LoVo (cell line): ENCODE data around the gene JAZF1.
A peak's percentile ranks its signal among the peaks of the same experiment; 100 is the strongest.
"Not testable (repeated sequence)": the region's sequence is repeated elsewhere in the genome, so short reads cannot be mapped to it uniquely, and the experiment has no call there.

Experiments used
- DNase-seq: peaks from one replicate; pipeline ENCODE4 v3.0.0-alpha.2; 2016; ENCODE audit warnings: low spot score

The JAZF1 gene

DNA sequence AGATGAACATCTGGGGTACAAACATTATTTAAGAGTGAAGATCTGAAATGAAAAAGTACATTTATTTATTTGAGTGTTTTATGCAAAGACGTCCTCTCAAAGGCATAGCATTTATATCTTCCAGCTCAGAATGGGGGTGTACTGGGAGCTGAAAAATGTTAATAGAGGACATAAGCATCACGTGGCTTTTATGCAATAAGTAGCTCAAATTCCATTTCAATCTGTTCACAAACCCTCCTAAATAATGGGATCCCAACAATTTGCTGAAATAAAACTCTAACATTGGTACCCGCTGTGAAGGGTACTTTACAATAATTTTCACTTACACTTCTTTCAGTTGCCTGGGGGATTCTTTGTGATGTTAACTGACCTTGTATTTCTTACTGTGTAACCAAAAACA is 268.7 kb downstream of the JAZF1 start:
- no peak for DNase-seq

DNA sequence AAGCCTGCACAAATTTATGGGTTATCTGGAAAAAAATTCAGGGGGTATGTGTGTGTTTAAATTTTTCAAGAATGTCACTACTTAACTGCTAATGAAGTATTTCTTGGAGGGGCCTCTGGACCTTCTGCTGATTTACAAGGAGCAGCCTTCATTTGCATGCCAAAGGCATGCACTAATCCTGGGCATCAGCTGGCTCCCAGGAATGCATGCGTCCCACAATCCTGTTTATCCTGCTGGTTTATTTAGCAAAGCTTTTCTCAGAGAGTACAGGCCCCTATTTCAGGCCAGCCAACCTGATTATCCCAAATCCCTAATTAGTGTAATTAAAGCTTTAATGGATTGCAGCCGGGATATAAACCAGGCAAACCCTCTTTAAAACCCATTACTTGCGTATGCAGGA is 270.3 kb downstream of the JAZF1 start:
- no peak for DNase-seq

DNA sequence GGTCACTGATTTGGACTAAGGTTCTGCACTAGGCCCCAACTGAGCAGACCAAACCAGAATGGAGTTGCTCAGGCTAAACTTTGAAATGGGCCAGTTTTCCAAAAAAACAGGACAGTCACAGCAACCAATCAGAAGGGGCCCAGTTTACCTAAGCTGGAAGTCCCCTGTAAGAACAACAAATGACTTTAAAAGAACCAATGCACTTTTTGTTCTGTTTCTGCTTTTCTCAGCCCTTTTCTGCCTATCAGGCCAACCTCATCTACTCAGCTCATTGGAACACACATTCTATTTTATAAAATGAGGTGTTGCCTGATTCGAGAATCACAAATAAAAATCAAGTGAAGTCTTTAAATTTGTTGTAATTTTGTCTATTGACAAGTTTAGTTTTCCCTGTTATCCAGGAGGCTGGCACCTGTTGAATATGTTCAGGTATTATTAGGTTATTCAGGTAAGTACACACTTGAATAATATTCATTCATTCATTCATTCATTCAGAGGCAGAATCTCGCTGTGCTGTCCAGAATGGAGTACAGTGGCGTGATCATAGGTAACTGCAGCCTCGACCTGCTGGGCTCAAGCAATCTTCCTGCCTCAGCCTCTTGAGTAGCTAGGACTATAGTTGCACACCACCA is 271.9 kb downstream of the JAZF1 start:
- DNase-seq: no peak

DNA sequence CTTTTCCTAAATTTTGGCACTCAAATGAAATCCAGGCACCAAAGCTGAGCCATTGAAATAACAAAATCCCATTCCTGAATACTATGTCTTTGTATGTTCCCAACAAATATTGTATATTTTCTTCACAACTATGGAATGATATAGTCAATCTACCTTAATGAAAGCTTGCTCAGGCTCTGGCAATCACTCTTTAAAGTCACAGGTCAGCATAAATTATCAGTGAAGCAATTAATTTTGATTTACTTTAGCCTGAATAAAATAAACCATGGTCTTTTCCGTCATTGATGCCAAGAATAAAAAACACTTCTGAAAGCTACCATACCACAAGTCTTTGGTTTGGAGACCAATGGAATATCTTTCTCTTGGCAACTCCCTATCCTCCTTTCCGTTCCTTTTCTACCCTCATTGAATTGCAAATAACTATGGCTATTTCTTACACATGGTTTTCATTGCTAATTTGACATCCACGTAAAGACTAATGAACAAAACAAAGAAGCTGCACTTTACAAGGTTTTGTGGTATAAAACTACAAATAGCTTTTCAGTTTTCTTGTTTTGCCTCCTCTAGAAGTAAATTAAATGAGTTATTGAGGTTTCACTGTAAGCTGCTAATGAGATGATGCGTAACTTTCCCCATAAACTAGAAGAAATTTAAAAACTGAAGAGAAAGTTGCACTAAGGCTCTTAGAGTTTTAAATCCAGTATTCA is 274.1 kb downstream of the JAZF1 start:
- DNase-seq: no peak

- DNase-seq: no peak
Observed at GRCh38 chr7:27905951-27906350, 274.6 kb downstream of the JAZF1 start.

DNA sequence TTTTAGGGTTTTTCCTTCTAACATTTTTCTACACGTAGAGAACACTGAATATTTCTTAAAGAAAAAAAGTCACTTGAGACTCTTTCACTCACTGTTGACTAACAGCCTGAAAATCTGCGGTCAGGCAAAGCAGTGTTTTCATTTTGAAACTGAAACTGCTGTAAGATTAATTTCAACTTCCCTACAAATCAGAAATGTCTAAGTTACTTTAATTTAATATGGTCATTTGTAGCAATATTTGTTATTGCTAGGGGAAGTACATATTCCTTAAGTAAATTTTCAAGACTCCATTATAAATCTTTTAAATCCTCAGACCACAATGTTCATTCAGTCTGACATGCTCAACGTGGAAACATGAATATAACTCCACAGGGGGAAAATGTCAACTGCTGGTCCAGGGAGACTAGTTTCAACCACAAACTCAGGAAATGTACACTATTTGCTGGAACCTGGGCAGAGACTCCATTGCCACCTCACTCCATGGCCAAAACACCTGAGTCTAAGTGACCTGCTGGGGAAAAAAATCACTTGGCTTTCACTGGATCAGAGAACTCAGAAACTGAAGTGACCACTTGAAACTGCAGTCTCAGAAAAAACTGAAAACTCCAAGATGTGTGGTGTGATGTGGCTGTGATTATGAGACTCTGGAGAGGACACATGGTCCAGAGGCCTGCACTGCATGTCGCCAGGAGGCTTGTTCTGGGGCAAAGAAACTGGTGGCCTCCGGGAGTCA is 279.4 kb downstream of the JAZF1 start:
- DNase-seq: peak; percentile 45

- DNase-seq: no peak
Observed at GRCh38 chr7:27900006-27900405, 280.6 kb downstream of the JAZF1 start.

GRCh38 chr7:27899601-27900000 is 281.0 kb downstream of the JAZF1 start:
- no peak for DNase-seq

DNA sequence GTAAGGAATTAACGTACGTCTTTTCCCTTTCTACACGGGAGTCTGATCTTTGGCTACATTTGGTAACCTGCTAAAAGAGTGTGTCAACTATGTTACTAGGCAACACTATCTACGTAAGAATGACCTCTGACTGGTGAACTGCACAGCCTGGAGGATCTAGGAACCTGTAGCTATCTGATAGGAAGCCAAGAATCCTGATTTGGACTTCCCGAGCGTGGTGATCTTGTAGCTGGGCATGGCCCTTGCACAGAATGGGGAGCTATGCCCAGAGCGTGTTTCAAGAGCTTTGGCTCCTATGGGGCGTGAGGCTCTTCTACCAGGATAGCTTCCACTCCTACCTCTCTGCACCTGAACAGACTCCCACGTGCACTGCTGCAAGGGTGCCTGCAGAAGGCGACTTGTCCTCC is 283.2 kb downstream of the JAZF1 start:
- DNase-seq: no peak

DNA sequence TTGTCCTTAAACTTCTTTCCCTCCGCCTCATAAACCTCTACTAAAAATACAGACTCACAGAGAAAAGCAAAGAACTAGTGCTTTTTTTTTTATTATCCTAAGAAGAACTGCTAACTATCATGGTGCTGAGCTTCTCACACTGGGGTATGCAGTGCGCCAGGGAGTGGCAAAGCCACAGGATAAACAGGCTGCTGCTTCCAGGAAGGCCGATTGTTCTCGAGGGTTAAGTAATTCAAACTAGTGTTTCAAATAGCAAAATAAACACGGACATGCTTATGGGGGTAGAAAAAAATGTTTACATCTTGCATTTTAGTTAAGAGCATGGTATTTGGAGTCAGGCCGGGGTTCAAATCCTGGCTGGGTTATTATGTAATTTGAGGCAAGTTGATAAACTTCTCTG is 283.6 kb downstream of the JAZF1 start:
- no peak for DNase-seq

DNA sequence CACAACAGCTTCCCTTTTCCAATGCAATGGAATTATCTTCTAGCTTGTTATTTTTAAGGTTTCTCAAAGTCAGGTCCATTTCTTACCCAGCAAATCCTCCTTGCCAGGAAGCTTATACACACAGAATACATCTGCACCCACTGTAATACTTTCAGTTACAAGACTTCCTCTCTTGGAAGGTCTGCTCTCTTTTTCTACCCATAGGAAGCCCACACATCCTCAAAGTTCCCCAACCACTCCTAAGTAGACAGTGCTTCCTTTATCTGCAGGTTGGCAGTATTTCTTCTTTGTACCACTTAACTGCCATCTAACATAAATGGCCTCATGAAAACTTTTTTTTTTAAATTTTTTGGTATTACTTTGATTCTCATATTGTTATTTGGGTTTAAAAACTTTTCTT is 285.0 kb downstream of the JAZF1 start:
- no peak for DNase-seq

DNA sequence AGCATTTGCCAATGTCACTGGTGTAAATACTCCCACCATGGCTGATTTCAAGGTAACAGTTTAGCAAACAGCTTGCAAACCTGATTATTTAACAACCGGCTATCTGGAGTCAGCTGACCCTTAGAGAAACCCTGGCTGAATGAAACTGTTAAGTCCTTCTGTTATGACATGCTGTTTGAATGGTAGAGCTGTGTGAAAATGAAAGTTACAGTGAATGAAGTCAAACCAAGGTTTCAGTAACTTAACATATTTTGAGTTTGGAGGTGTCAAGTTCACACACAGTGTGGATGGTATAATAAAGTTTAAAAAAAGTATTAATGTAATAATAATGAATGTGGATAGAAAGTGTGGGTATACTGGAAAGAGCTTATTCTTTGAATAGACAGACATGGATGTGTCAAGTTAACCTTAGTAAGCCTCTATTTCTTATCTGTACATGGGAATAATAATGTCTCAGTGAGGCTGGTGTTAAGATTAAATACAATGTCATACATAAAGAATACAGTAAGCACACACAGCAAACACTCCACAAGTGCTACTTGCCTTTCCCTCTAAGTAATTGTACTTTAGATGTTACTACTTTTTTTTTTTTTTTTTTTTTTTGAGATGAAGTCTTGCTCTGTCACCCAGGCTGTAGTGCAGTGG is 290.3 kb downstream of the JAZF1 start:
- DNase-seq: no peak

DNA sequence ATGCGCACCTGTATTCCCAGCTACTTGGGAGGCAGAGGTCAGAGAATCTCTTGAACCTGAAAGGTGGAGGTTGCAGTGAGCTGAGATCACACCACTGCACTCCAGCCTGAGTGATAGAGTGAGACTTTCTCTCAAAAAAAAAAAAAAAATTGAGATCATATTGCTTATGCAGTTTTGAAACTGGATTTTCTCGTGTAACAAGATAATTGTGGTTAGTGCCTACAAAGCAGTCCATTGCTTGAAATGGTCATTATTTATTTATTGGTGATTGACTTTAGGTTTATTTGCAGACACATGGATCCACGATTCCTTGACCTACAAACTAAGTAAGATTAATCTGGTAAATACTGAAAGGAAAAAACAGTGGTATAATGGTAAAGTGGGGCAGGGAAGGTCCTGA is 290.8 kb downstream of the JAZF1 start:
- no peak for DNase-seq

DNA sequence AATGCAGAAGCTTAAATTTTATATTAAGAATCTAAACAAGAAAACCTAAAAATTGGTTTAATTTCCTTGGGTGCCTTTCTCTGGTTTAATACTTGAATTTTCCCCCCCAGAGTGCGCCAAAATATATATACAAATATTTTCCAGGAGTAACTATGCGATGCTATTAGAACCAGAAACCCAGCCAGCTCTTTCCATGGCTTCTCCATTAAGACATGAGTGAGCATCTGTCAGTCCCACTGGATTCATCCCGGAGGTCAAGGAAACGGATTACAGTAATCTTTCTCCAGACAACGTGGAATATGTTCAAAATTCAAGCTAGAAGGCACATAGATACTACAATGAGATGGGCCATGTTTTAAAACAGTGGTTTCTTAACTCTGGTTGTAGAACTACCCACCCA is 291.9 kb downstream of the JAZF1 start:
- no peak for DNase-seq

- DNase-seq: not testable (repeated sequence)
Observed at GRCh38 chr7:27886710-27887109, 293.9 kb downstream of the JAZF1 start.

GRCh38 chr7:27885652-27886051 is 294.9 kb downstream of the JAZF1 start:
- DNase-seq: no peak

DNA sequence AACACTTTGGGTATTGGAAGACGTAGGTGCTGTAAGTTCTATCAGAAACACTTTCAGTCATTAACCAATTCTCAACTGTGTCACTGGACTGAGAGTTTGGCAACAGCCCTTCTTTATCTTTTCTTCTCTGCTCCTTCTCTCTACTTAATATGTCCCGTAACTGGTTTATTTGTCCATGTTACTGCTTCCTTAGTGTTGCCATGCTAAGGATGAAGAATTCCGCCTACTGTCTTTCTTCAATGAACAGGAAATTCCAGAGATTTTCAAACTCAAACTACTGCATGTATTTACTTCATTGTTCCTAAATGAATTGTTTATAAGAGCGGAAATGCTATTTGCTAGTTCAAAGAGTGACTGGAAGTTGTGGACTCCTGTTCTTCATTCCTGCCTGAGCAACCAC is 296.9 kb downstream of the JAZF1 start:
- DNase-seq: no peak

DNA sequence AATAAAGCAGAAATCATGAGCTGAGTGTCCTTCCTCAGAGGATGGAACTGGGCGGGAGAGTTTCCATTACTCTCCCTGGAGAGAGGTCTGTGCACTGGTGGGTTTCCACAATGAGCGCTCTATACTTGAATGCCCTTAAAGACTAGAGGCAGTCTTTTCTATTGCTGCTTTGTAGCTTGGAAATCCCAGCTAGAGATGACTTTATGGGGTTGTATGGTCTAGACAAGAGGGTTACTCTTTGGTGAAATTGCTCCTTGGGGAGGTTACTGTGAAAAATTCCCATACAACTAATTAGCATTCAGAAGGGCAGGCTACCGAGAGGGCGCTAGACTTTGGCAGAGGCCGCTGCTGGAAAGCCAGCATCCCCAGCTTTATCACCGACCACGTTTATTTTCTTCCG is 303.8 kb downstream of the JAZF1 start:
- no peak for DNase-seq

DNA sequence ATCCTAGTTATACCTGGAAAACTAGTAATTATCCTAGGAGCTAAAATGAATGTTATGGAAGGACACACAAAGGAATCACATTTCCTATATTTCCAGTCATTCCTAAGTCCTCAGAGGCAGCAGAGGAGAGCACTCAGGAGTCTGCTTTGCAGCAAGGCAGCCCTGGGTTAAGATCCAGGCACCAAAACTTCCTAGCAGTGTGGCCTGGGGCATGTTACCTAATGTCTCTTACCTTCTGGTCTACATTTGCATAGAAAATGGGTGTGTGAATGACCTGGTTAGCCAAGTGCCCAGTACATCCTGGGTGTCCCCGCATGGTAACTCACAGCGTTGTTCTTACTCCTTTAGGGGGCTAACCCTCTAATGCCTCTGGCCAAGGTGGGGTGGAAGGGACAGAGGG is 304.8 kb downstream of the JAZF1 start:
- DNase-seq: no peak

DNA sequence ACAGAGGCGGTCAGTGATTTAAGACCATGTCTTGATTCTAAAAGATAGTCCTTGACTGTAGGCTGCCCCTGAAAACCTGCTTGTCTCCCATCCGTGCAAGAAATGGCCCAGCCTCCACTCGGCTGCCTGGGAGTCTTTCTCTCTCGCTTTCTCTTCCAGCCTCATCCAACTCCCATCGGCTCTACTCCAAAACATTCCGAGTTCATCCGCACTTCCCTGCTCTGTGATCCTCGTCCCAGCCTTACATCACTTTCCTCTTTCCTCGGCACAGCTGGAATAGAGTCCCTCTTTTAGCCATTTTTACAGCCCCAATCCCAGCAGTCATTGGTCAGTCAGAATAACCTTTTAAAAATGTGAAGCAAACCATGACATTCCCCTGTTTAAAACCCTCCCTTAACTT is 305.5 kb downstream of the JAZF1 start:
- no peak for DNase-seq

DNA sequence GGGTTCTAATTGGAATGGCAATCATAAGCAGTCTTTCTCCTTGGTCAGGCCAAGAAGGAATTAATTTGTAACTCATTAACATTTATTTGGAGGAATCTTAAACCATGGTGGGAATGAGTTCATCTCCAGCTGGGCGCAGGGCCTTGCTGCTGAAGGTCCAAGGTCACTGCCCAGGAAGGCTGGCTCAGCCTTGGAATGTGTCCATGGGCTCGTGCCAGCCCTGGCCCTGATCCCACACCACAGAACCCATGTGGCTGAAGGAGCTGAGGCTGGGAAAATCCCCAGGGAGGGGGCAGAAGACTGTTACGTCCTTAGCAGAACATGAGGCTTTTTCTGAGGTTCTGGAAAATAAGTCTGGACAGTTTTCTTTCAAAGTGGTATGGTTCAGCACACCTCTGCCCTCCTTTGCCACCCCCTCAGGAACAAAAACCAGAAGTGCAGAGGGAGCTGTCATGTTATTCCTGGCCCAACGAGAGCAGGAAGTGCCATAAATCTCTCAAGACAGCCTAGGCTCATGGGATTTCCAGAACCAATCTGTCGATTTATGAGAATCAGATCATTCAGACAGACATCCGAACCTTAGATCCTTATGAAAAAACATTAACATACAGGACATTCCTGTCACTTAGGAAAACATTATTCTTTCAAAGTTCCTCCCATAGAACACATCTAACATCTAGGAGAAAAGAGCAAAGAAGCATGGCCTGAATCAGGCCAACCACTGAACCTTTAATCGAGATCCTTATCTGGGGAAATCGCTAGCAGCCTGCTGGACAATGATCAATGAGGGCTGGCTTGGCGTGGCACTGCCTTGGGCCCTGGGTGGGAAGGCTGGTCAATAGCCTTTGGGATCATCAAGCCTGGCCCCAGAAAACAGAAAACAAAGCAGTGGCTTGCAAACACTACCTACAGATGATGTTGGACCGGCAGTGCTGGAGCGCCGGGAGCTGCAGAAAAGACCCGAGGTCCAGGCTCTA is 306.3 kb downstream of the JAZF1 start:
- peak; percentile 52 for DNase-seq
